Measurements from ENCODE around the gene ZBTB34.

DNA sequence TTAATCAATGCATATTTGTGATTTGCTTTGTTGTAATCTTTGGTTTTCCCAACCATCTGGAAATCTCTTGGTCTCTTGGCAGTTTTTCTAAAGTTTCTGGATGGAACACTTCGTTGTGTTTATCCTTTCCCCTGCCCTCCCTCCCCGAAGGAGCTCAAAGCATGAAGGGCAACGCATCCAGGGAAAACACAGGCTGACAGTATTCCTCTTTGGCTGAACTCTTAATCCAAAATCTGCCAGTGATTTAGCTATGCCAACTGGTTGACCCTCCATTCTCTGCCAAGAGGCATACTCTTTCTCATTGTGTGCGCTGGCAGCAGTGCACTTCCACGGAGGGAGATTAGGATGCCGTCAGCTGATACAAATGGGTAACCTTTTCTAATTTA is 20.5 kb downstream of the ZBTB34 start:
- TF ChIP-seq, protein P1, sequence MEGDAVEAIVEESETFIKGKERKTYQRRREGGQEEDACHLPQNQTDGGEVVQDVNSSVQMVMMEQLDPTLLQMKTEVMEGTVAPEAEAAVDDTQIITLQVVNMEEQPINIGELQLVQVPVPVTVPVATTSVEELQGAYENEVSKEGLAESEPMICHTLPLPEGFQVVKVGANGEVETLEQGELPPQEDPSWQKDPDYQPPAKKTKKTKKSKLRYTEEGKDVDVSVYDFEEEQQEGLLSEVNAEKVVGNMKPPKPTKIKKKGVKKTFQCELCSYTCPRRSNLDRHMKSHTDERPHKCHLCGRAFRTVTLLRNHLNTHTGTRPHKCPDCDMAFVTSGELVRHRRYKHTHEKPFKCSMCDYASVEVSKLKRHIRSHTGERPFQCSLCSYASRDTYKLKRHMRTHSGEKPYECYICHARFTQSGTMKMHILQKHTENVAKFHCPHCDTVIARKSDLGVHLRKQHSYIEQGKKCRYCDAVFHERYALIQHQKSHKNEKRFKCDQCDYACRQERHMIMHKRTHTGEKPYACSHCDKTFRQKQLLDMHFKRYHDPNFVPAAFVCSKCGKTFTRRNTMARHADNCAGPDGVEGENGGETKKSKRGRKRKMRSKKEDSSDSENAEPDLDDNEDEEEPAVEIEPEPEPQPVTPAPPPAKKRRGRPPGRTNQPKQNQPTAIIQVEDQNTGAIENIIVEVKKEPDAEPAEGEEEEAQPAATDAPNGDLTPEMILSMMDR (IDR thresholded peaks at IDR 0.05) = no peak
- TF ChIP-seq POLR2A (IDR thresholded peaks at IDR 0.05) = no peak
